Osteoblast (primary cell): ENCODE data around the gene TM2D1. TPM values are rescaled to one million over a fixed set of nuclear protein-coding genes. Genes with fewer than 3 reads are reported as not detected.

Experiments
- DNase-seq: peaks from one replicate; pipeline ENCODE4 v3.0.0; 2011; ENCODE audit warnings: low spot score, mixed read lengths; ENCODE audit not compliant: insufficient read length; ENCODE audit errors: missing footprints
- H2AFZ ChIP-seq: 2 replicates; pipeline ENCODE4 v1.6.0; 2011; ENCODE audit warnings: mild to moderate bottlenecking, low read length
- H3K27ac ChIP-seq: 2 replicates; pipeline ENCODE4 v1.5.1; 2011; ENCODE audit warnings: mild to moderate bottlenecking, low read depth, low read length, moderate library complexity
- H3K27me3 ChIP-seq: 2 replicates; pipeline ENCODE4 v1.6.0; 2012; ENCODE audit warnings: mild to moderate bottlenecking, control low read depth, inconsistent platforms, low read length, moderate library complexity; ENCODE audit not compliant: insufficient read depth
- H3K36me3 ChIP-seq: 2 replicates; pipeline ENCODE4 v1.5.1; 2011; ENCODE audit warnings: mild to moderate bottlenecking, low read length, control low read depth, moderate library complexity; ENCODE audit not compliant: insufficient read depth
- H3K4me1 ChIP-seq: 2 replicates; pipeline ENCODE4 v1.5.1; 2011; ENCODE audit warnings: mild to moderate bottlenecking, low read length, control low read depth, moderate library complexity; ENCODE audit not compliant: insufficient read depth
- H3K4me2 ChIP-seq: 2 replicates; pipeline ENCODE4 v1.6.0; 2011; ENCODE audit warnings: mild to moderate bottlenecking, low read length; ENCODE audit not compliant: insufficient read depth
- H3K4me3 ChIP-seq: fragments of 200-600 bp; sonication (generic); 3 replicates; pipeline ENCODE4 v1.5.1; 2012; ENCODE audit warnings: mild to moderate bottlenecking, low read length, inconsistent platforms; ENCODE audit not compliant: insufficient read depth
- H3K79me2 ChIP-seq: 2 replicates; pipeline ENCODE4 v1.6.0; 2012; ENCODE audit warnings: mild to moderate bottlenecking, low read length, control low read depth, inconsistent platforms; ENCODE audit not compliant: insufficient read depth
- H3K9me3 ChIP-seq: 2 replicates; pipeline ENCODE4 v1.5.1; 2011; ENCODE audit warnings: low read depth, low read length, control low read depth
- H4K20me1 ChIP-seq: 2 replicates; pipeline ENCODE4 v1.6.0; 2012; ENCODE audit warnings: mild to moderate bottlenecking, low read length, control low read depth; ENCODE audit not compliant: insufficient read depth
- total RNA-seq: library from RNA; depleted of rRNA; stranded (reverse); fragments of >200 nt; gene quantifications from 2 replicates; pipeline ENCODE4 v1.2.3, GENCODE V29; 2012
- TF ChIP-seq, protein P1 (sequence below): IDR thresholded peaks from 2 replicates; pipeline ENCODE4 v1.5.1; 2011; ENCODE audit warnings: mild to moderate bottlenecking, low read depth, low read length, moderate library complexity; ENCODE audit errors: extremely low read depth

TM2D1 gene
- total RNA-seq, 1 donor: 40.2 TPM

DNA sequence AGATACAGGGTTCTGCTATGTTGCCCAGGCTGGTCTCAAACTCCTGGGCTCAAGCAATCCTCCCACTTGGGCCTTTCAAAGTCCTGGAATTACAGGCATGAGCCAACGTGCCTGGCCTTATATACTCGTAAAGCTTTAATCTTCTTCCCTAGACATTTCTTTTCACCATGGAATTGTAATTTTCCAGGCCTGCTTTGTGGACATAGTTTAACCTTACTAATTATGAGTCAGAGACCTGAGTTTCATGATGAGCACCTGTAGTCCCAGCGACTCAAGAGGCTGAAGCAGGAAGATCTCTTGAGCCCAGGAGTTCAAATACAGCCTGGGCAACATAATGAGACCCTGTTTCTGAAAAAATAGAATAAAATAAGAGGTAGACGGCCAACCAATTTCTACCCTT is 29.6 kb upstream of the TM2D1 start:
- H3K4me1 ChIP-seq: no peaks in the 10 kb centered on the region
- no peak overlapping the region for H3K4me3 ChIP-seq
- H3K36me3 ChIP-seq: no peaks in the 10 kb centered on the region
- H3K27ac ChIP-seq: no peak overlapping the region
- H3K4me2 ChIP-seq: no peak overlapping the region
- no peaks in the 10 kb centered on the region for H3K9me3 ChIP-seq
- TF ChIP-seq, protein P1, sequence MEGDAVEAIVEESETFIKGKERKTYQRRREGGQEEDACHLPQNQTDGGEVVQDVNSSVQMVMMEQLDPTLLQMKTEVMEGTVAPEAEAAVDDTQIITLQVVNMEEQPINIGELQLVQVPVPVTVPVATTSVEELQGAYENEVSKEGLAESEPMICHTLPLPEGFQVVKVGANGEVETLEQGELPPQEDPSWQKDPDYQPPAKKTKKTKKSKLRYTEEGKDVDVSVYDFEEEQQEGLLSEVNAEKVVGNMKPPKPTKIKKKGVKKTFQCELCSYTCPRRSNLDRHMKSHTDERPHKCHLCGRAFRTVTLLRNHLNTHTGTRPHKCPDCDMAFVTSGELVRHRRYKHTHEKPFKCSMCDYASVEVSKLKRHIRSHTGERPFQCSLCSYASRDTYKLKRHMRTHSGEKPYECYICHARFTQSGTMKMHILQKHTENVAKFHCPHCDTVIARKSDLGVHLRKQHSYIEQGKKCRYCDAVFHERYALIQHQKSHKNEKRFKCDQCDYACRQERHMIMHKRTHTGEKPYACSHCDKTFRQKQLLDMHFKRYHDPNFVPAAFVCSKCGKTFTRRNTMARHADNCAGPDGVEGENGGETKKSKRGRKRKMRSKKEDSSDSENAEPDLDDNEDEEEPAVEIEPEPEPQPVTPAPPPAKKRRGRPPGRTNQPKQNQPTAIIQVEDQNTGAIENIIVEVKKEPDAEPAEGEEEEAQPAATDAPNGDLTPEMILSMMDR: no peak
- DNase-seq: no peak
- H4K20me1 ChIP-seq: no peaks in the 10 kb centered on the region
- no peaks in the 10 kb centered on the region for H3K79me2 ChIP-seq
- no peak overlapping the region for H2AFZ ChIP-seq
- H3K27me3 ChIP-seq: no peaks in the 10 kb centered on the region

DNA sequence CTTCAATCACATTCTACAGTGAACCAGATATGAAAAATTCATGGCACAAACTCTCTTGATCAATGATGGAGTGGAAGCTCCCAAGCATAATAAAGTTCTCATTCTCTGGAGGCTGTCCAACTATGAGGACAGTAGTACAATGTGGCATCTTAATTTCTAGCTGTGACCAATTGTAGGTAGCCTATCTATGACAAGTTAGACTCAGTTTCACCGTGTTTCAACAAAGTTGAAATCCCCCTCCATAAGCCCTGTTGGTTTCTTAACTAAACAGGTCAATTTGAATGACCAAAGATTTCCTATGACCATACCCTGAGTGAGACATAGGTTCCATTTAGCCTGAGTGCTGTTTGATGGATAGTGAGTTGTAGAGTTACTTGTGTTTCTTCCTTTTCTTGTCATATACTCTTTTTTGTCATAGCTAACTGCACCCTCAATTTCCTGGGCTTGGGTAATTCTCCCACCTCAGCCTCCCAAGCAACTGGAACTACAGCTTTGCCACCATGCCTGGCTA is 29.1 kb upstream of the TM2D1 start:
- no peaks in the 10 kb centered on the region for H4K20me1 ChIP-seq
- no peaks in the 10 kb centered on the region for H3K27me3 ChIP-seq
- TF ChIP-seq, protein P1: no peak
- no peak overlapping the region for H3K4me3 ChIP-seq
- H3K36me3 ChIP-seq: no peaks in the 10 kb centered on the region
- no peaks in the 10 kb centered on the region for H3K79me2 ChIP-seq
- H3K9me3 ChIP-seq: no peaks in the 10 kb centered on the region
- H3K27ac ChIP-seq: no peak overlapping the region
- no peak for DNase-seq
- H2AFZ ChIP-seq: no peak overlapping the region
- H3K4me1 ChIP-seq: no peaks in the 10 kb centered on the region
- H3K4me2 ChIP-seq: no peak overlapping the region

DNA sequence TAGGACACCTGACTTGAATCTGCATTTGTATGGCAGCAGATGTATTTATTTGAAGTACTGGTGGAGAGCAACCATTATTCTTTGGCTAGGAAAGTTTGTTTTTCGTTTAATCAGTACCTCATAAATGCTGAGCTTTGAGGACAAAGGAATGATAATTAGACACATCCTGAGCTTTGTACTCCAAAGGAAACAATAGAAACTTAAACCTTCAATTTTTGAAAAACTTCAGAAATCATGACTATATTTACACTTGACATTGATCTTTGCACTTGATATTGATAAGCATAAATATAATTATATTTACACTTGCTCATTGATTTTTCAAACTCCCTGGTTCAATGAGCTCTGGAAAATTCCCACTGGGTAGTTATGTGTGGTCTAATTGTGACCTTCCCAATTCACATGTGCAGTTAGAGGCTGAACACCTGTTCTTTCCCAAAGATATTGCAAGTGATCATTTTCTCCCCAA is 28.0 kb upstream of the TM2D1 start:
- Histone ChIP-seq H3K79me2 (no peaks in the 10 kb centered on the region), H3K9me3 (no peaks in the 10 kb centered on the region), H2AFZ (no peak overlapping the region), H3K36me3 (no peaks in the 10 kb centered on the region), H3K4me2 (no peak overlapping the region), H3K4me1 (no peaks in the 10 kb centered on the region), H3K4me3 (no peak overlapping the region), H3K27ac (no peak overlapping the region), H3K27me3 (no peaks in the 10 kb centered on the region), H4K20me1 (no peaks in the 10 kb centered on the region)
- DNase-seq: no peak
- TF ChIP-seq, protein P1: no peak

DNA sequence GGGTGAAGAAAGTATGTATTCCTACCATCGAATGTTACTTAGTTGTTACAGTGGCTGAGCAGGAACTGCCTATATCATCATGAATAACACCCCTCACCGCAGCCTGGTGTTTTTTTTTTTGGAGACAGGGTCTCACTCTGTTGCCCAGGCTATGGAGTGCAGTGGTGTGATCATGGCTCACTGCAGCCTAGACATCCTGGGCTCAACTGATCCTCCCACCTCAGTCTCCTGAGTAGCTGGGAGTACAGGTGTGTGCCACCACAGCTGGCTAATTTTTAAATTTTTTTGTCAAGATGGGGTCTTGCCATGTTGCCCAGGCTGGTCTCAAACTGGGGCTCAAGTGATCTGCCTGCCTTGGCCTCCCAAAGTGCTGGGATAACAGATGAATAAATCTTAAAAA is 24.6 kb upstream of the TM2D1 start:
- Histone ChIP-seq H3K36me3 (no peaks in the 10 kb centered on the region), H3K79me2 (no peaks in the 10 kb centered on the region), H3K4me3 (no peak overlapping the region), H4K20me1 (no peaks in the 10 kb centered on the region), H2AFZ (no peak overlapping the region), H3K27ac (no peak overlapping the region), H3K27me3 (no peaks in the 10 kb centered on the region), H3K4me2 (no peak overlapping the region), H3K4me1 (no peaks in the 10 kb centered on the region), H3K9me3 (no peaks in the 10 kb centered on the region)
- DNase-seq: no peak
- TF ChIP-seq, protein P1: no peak
